Panc1 (cell line): ENCODE data around the gene PPM1L. TPM values are rescaled to one million over a fixed set of nuclear protein-coding genes. Genes with fewer than 3 reads are reported as not detected.

Experiments
- ATAC-seq: fragments of 200-7000 bp; cut with Tn5 transposase; 2 replicates; pipeline ENCODE4 v1.9.1; 2020; ENCODE audit warnings: mild to moderate bottlenecking, moderate library complexity
- BruUV-seq: library from RNA; stranded (reverse); fragments of 400-500 nt; replicated peaks from 2 replicates; lab custom pipeline; 2021; lab: Mats Ljungman, UMichigan
- CTCF ChIA-PET: fragments of 300-600 bp; sonication (Branson Sonifier 250); formaldehyde crosslinking; loops from one replicate; lab custom pipeline; 2022; ENCODE audit warnings: antibody characterized with exemption; lab: Charles Lee
- POLR2A ChIA-PET: fragments of 300-600 bp; sonication (Branson Sonifier 250); formaldehyde crosslinking; loops from one replicate; lab custom pipeline; 2022; ENCODE audit warnings: antibody characterized with exemption; lab: Charles Lee
- DNase-seq: peaks from one replicate; pipeline ENCODE4 v3.0.0-alpha.2; 2010; ENCODE audit warnings: low read depth, low spot score
- H3K27ac ChIP-seq: 2 replicates; pipeline ENCODE4 v1.5.1; 2011; ENCODE audit warnings: mild to moderate bottlenecking, low read length, inconsistent platforms
- H3K27me3 ChIP-seq: fragments of 200-500 bp; sonication (Bioruptor generic); 2 replicates; pipeline ENCODE4 v1.6.0; 2014; ENCODE audit warnings: low read length, inconsistent platforms; ENCODE audit not compliant: control insufficient read depth, insufficient read depth
- H3K36me3 ChIP-seq: fragments of 200-500 bp; sonication (Bioruptor generic); 2 replicates; pipeline ENCODE4 v1.5.1; 2014; ENCODE audit warnings: inconsistent platforms, mild to moderate bottlenecking, low read length, moderate library complexity; ENCODE audit not compliant: control insufficient read depth, insufficient read depth
- H3K4me1 ChIP-seq: 2 replicates; pipeline ENCODE4 v1.5.1; 2011; ENCODE audit warnings: inconsistent platforms, mild to moderate bottlenecking, low read length, moderate library complexity; ENCODE audit not compliant: control insufficient read depth, insufficient read depth
- H3K4me3 ChIP-seq, 2 experiments: 2 replicates each; pipeline ENCODE4 v1.5.1; 2011 to 2012; ENCODE audit warnings: low read depth in 2 of 2, low read length in 2 of 2, mild to moderate bottlenecking in 2 of 2, inconsistent platforms in 1 of 2, moderate library complexity in 1 of 2
- H3K9me3 ChIP-seq: fragments of 200-500 bp; sonication (Bioruptor generic); 2 replicates; pipeline ENCODE4 v1.5.1; 2014; ENCODE audit warnings: low read depth, mild to moderate bottlenecking, inconsistent platforms, low read length, moderate library complexity; ENCODE audit not compliant: control insufficient read depth, insufficient read depth
- POLR2AphosphoS5 ChIP-seq: IDR thresholded peaks from 2 replicates; pipeline ENCODE4 v1.6.1; 2012; ENCODE audit warnings: mild to moderate bottlenecking, low read depth, low read length, moderate library complexity
- SIN3A ChIP-seq: IDR thresholded peaks from 2 replicates; pipeline ENCODE4 v1.6.1; 2012; ENCODE audit warnings: low read depth, mild to moderate bottlenecking, low read length, moderate library complexity, borderline replicate concordance; ENCODE audit not compliant: insufficient read depth
- TCF7L2 ChIP-seq: IDR thresholded peaks from 2 replicates; pipeline ENCODE4 v1.6.1; 2011; ENCODE audit warnings: mild to moderate bottlenecking, low read depth, low read length, inconsistent platforms
- in situ Hi-C: cut with HindIII; loops from 2 replicates; pipeline ENCODE4 v1.10.0; 2016; ENCODE audit warnings: low sequenced_read_pairs, low pct_unique_long_range_greater_than_20kb
- intact Hi-C: fragments of 100-400 bp; cut with micrococcal nuclease; formaldehyde crosslinking; loops from one replicate; pipeline ENCODE4 v1.10.0; 2022; ENCODE audit not compliant: unreplicated experiment
- total RNA-seq: library from RNA; stranded (reverse); gene quantifications from one replicate; pipeline ENCODE4 v1.2.1, GENCODE V29; 2021; ENCODE audit not compliant: unreplicated experiment
- TF ChIP-seq, protein P1 (sequence below), 2 experiments: IDR thresholded peaks; 2 replicates each; pipeline ENCODE4 v1.6.1; 2011 to 2012; ENCODE audit warnings: low read depth in 2 of 2, control low read depth in 1 of 2, low read length in 1 of 2, mild to moderate bottlenecking in 1 of 2, moderate library complexity in 1 of 2; ENCODE audit not compliant: insufficient read depth in 1 of 2
- TF ChIP-seq, protein P2 (sequence below): fragments of 450-650 bp; IDR thresholded peaks from 2 replicates; pipeline ENCODE4 v1.5.1; 2017; ENCODE audit warnings: mild to moderate bottlenecking

Gene PPM1L
- total RNA-seq, 1 experiment from 2014 or later = 23.8 TPM

DNA sequence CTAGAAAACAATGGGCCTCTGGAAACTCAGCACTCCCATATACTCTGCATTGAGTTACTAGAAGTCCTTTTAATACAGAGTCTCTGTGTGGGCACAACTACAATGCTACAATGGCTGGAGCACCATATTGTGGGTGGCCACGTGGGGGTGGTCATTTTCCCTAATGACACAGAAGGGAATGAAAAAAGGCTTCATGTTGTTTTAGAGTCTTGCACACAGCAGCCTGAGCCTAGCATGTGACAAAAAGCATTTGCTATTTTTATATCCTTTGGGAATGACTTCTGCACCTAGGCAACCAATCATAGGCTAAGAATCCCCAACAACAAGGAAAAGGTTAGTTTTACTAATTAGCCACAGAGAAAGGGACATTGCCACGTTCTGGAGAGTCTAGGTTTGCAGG is 120.6 kb downstream of the PPM1L start:
- H3K27me3 ChIP-seq = no peaks in the 10 kb centered on the region
- intact Hi-C loops = no loop called here
- POLR2A ChIA-PET = no interaction called here
- no peaks in the 10 kb centered on the region for H3K9me3 ChIP-seq
- H3K36me3 ChIP-seq = no peaks in the 10 kb centered on the region
- in situ Hi-C loops = no loop called here
- no TSS peak for BruUV-seq
- ATAC-seq (no peak), DNase-seq (no peak)
- no peak overlapping the region for H3K4me3 ChIP-seq
- H3K27ac ChIP-seq = no peak overlapping the region
- CTCF ChIA-PET = no interaction called here
- TF ChIP-seq, protein P1, sequence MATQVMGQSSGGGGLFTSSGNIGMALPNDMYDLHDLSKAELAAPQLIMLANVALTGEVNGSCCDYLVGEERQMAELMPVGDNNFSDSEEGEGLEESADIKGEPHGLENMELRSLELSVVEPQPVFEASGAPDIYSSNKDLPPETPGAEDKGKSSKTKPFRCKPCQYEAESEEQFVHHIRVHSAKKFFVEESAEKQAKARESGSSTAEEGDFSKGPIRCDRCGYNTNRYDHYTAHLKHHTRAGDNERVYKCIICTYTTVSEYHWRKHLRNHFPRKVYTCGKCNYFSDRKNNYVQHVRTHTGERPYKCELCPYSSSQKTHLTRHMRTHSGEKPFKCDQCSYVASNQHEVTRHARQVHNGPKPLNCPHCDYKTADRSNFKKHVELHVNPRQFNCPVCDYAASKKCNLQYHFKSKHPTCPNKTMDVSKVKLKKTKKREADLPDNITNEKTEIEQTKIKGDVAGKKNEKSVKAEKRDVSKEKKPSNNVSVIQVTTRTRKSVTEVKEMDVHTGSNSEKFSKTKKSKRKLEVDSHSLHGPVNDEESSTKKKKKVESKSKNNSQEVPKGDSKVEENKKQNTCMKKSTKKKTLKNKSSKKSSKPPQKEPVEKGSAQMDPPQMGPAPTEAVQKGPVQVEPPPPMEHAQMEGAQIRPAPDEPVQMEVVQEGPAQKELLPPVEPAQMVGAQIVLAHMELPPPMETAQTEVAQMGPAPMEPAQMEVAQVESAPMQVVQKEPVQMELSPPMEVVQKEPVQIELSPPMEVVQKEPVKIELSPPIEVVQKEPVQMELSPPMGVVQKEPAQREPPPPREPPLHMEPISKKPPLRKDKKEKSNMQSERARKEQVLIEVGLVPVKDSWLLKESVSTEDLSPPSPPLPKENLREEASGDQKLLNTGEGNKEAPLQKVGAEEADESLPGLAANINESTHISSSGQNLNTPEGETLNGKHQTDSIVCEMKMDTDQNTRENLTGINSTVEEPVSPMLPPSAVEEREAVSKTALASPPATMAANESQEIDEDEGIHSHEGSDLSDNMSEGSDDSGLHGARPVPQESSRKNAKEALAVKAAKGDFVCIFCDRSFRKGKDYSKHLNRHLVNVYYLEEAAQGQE (IDR thresholded peaks at IDR 0.05; ENCODE audit: insufficient read depth in 1 of 2, low read depth in 2 of 2, low read length in 1 of 2) = no peak
- TF ChIP-seq, protein P2, sequence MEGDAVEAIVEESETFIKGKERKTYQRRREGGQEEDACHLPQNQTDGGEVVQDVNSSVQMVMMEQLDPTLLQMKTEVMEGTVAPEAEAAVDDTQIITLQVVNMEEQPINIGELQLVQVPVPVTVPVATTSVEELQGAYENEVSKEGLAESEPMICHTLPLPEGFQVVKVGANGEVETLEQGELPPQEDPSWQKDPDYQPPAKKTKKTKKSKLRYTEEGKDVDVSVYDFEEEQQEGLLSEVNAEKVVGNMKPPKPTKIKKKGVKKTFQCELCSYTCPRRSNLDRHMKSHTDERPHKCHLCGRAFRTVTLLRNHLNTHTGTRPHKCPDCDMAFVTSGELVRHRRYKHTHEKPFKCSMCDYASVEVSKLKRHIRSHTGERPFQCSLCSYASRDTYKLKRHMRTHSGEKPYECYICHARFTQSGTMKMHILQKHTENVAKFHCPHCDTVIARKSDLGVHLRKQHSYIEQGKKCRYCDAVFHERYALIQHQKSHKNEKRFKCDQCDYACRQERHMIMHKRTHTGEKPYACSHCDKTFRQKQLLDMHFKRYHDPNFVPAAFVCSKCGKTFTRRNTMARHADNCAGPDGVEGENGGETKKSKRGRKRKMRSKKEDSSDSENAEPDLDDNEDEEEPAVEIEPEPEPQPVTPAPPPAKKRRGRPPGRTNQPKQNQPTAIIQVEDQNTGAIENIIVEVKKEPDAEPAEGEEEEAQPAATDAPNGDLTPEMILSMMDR = no peak
- TF ChIP-seq TCF7L2 (no peak), SIN3A (no peak), POLR2AphosphoS5 (no peak)
- H3K4me1 ChIP-seq = no peaks in the 10 kb centered on the region

DNA sequence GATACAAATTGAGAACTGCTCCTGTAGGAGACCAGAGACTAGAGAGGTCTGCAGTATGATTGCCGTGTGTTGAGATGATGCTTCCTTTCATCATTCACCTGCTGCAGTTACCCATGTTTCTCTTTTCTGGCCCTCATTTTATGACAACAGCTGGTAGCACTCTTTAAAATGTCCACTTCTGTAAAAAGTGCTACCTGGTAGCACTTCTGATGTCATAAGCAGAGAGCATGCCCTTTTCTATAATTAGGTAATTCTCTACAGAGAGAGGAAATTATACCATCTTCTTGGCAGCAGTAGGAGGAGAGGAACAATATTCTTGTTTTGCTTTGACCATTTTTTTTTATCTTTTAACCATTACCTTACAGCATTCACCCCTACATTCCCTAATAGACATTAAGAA is 123.8 kb downstream of the PPM1L start:
- BruUV-seq = no TSS peak
- no peaks in the 10 kb centered on the region for H3K36me3 ChIP-seq
- H3K4me1 ChIP-seq = no peaks in the 10 kb centered on the region
- H3K4me3 ChIP-seq = no peak overlapping the region
- DNase-seq = no peak
- intact Hi-C loops = no loop called here
- H3K27me3 ChIP-seq = no peaks in the 10 kb centered on the region
- H3K27ac ChIP-seq = no peak overlapping the region
- in situ Hi-C loops = no loop called here
- H3K9me3 ChIP-seq = no peaks in the 10 kb centered on the region
- TF ChIP-seq, protein P1 (IDR thresholded peaks at IDR 0.05; ENCODE audit: insufficient read depth in 1 of 2, low read depth in 2 of 2, low read length in 1 of 2) = no peak
- TF ChIP-seq TCF7L2 (no peak), POLR2AphosphoS5 (no peak), SIN3A (no peak)
- TF ChIP-seq, protein P2 = no peak
- ChIA-PET CTCF (interaction anchor here (0.7 kb wide), 2 partner anchors 50 to 166 kb away, joined by 3 read pairs; no protein-coding TSS in a partner anchor), POLR2A (no interaction called here)
- no peak for ATAC-seq
